Prostate gland (tissue), 2 donors: ENCODE measurements around the gene LAMA4. TPM values are rescaled to one million over a fixed set of nuclear protein-coding genes. Genes with fewer than 3 reads are reported as not detected.
A peak's percentile ranks its signal among the peaks of the same experiment; 100 is the strongest.

Source experiments
- DNase-seq: peaks from one replicate; pipeline ENCODE4 v3.0.0-alpha.2; 2019; ENCODE audit warnings: low spot score
- H3K27ac ChIP-seq, 2 donors: fragments of 200-600 bp; sonication (generic); 2 replicates each; pipeline ENCODE4 v1.5.1; 2017 to 2019
- H3K27me3 ChIP-seq: fragments of 200-600 bp; sonication (generic); replicated peaks from 2 replicates; pipeline ENCODE4 v1.5.1; 2019; ENCODE audit not compliant: insufficient read depth
- H3K36me3 ChIP-seq, 2 donors: fragments of 200-600 bp; sonication (generic); 1 replicate in 1 of 2; 2 replicates in 1 of 2; pipeline versions ENCODE4 v1.5.1 to v1.8.1; 2017 to 2019
- H3K4me1 ChIP-seq: fragments of 200-600 bp; sonication (generic); replicated peaks from 2 replicates; pipeline ENCODE4 v1.5.1; 2019
- H3K4me3 ChIP-seq, 2 donors: fragments of 200-600 bp; sonication (generic); 2 replicates each; pipeline ENCODE4 v1.5.1; 2017 to 2019
- H3K9me3 ChIP-seq: fragments of 200-600 bp; sonication (generic); 2 replicates; pipeline ENCODE4 v1.5.1; 2017
- CTCF ChIP-seq, 4 experiments: fragments of 200-600 bp in 2 of 4; fragments of 450-650 bp in 2 of 4; sonication (generic) in 2 of 4; IDR thresholded peaks; 1 replicate in 3 of 4; 2 replicates in 1 of 4; pipeline ENCODE4 v1.5.1; 2016 to 2019; ENCODE audit warnings: antibody characterized with exemption in 4 of 4, mild to moderate bottlenecking in 2 of 4, moderate library complexity in 2 of 4
- POLR2A ChIP-seq: fragments of 450-650 bp; IDR thresholded peaks from one replicate; pipeline ENCODE4 v1.6.1; 2016; ENCODE audit warnings: antibody characterized with exemption, mild to moderate bottlenecking
- POLR2AphosphoS5 ChIP-seq: sonication (generic); formaldehyde crosslinking; IDR thresholded peaks from one replicate; pipeline ENCODE4 v1.6.1; 2017; ENCODE audit warnings: antibody characterized with exemption
- WGBS: methylation state at CpG from one replicate; pipeline ENCODE4 v1.1.5; 2018; 5-methylcytosine and 5-hydroxymethylcytosine counted together
- intact Hi-C: fragments of 100-400 bp; cut with DNase I; formaldehyde crosslinking; loops from one replicate; pipeline ENCODE4 v1.14.2; 2022
- total RNA-seq, 2 donors: library from RNA; depleted of rRNA; stranded (reverse); fragments of >200 nt; gene quantifications; one replicate each; pipeline ENCODE4 v1.1.0, GENCODE V29; 2016

LAMA4 gene
- total RNA-seq, 2 donors from 2014 or later = 9.6 to 48.3 TPM

- intact Hi-C loops = no loop called here
- H3K4me1 ChIP-seq = no peaks in the 10 kb centered on the region
- DNase-seq = no peak
- no peaks in the 10 kb centered on the region for H3K27me3 ChIP-seq
- no peaks in the 10 kb centered on the region for H3K9me3 ChIP-seq
- TF ChIP-seq CTCF (IDR thresholded peaks at IDR 0.05) = no peak
- TF ChIP-seq POLR2AphosphoS5 = no peak
- TF ChIP-seq POLR2A = no peak
- H3K36me3 ChIP-seq = no peaks in the 10 kb centered on the region
- 75% methylated on average over 5 of the region's 5 CpGs for WGBS
- no peak overlapping the region for H3K27ac ChIP-seq
- H3K4me3 ChIP-seq = no peak overlapping the region
Measured at GRCh38 chr6:112153926-112154607, 100.3 kb downstream of the LAMA4 start.

GRCh38 chr6:112150363-112150762, 104.0 kb downstream of the LAMA4 start:
- H3K4me1 ChIP-seq = no peaks in the 10 kb centered on the region
- no peak overlapping the region for H3K4me3 ChIP-seq
- no peak for DNase-seq
- 46% methylated on average over 5 of the region's 5 CpGs for WGBS
- no peaks in the 10 kb centered on the region for H3K36me3 ChIP-seq
- H3K27me3 ChIP-seq = no peaks in the 10 kb centered on the region
- intact Hi-C loops = no loop called here
- no peaks in the 10 kb centered on the region for H3K9me3 ChIP-seq
- H3K27ac ChIP-seq = peak overlapping the region; percentile 35 to 37
- TF ChIP-seq CTCF (IDR thresholded peaks at IDR 0.05) (no peak), POLR2AphosphoS5 (no peak), POLR2A (no peak)

- intact Hi-C loops = no loop called here
- WGBS = 62% methylated on average over 4 of the region's 4 CpGs
- no peaks in the 10 kb centered on the region for H3K36me3 ChIP-seq
- no peaks in the 10 kb centered on the region for H3K27me3 ChIP-seq
- no peak for TF ChIP-seq CTCF (IDR thresholded peaks at IDR 0.05)
- peak; percentile 27 for TF ChIP-seq POLR2AphosphoS5
- H3K4me1 ChIP-seq = no peaks in the 10 kb centered on the region
- peak overlapping the region; percentile 53 to 62 for H3K27ac ChIP-seq
- no peak for DNase-seq
- H3K9me3 ChIP-seq = no peaks in the 10 kb centered on the region
- H3K4me3 ChIP-seq = no peak overlapping the region
Measured at GRCh38 chr6:112149719-112150263, 104.6 kb downstream of the LAMA4 start.

GRCh38 chr6:112149236-112149635, 105.1 kb downstream of the LAMA4 start:
- Histone ChIP-seq H3K4me3 (no peak overlapping the region), H3K9me3 (no peaks in the 10 kb centered on the region), H3K27me3 (no peaks in the 10 kb centered on the region), H3K36me3 (no peaks in the 10 kb centered on the region), H3K4me1 (no peaks in the 10 kb centered on the region), H3K27ac (peak overlapping the region; percentile 53 to 62)
- intact Hi-C loops = no loop called here
- TF ChIP-seq CTCF (IDR thresholded peaks at IDR 0.05) = no peak
- no peak for TF ChIP-seq POLR2AphosphoS5
- TF ChIP-seq POLR2A = no peak
- DNase-seq = no peak
- 50% methylated on average over 1 of the region's 1 CpG for WGBS

GRCh38 chr6:112148103-112148502, 106.3 kb downstream of the LAMA4 start:
- no peaks in the 10 kb centered on the region for H3K36me3 ChIP-seq
- no peaks in the 10 kb centered on the region for H3K27me3 ChIP-seq
- H3K9me3 ChIP-seq = no peaks in the 10 kb centered on the region
- WGBS = 89% methylated on average over 6 of the region's 6 CpGs
- DNase-seq = no peak
- H3K4me1 ChIP-seq = no peaks in the 10 kb centered on the region
- no peak overlapping the region for H3K4me3 ChIP-seq
- no peak overlapping the region for H3K27ac ChIP-seq
- intact Hi-C loops = no loop called here
- TF ChIP-seq POLR2A (no peak), CTCF (IDR thresholded peaks at IDR 0.05) (no peak), POLR2AphosphoS5 (no peak)
